Natural killer cell (primary cell): ENCODE results near the gene TENM3. TPM values are rescaled to one million over a fixed set of nuclear protein-coding genes. Genes with fewer than 3 reads are reported as not detected.

Experiments
- ATAC-seq, 3 donors: fragments of 150-1000 bp in 2 of 3; fragments of 200-7000 bp in 1 of 3; cut with Tn5 transposase; 1 replicate in 1 of 3; 2 replicates in 2 of 3; pipeline ENCODE4 v1.10.0; 2021; ENCODE audit warnings: mild to moderate bottlenecking in 2 of 3, moderate library complexity in 2 of 3
- DNase-seq, 2 donors: peaks; one replicate each; pipeline versions ENCODE4 v3.0.0 to v3.0.0-alpha.2; 2013 to 2021; ENCODE audit warnings: mixed read lengths in 1 of 2
- H3K27ac ChIP-seq: one replicate; pipeline ENCODE4 v1.5.1; 2013; ENCODE audit warnings: mild to moderate bottlenecking, low read length
- H3K27me3 ChIP-seq: one replicate; pipeline ENCODE4 v1.6.1; 2013; ENCODE audit warnings: low read length; ENCODE audit not compliant: control insufficient read depth, insufficient read depth
- H3K36me3 ChIP-seq: one replicate; pipeline ENCODE4 v1.6.1; 2013; ENCODE audit warnings: low read length; ENCODE audit not compliant: control insufficient read depth, insufficient read depth
- H3K4me1 ChIP-seq: one replicate; pipeline ENCODE4 v1.6.1; 2013; ENCODE audit warnings: low read length; ENCODE audit not compliant: control insufficient read depth, insufficient read depth
- H3K4me3 ChIP-seq: one replicate; pipeline ENCODE4 v1.5.1; 2013; ENCODE audit warnings: low read length
- H3K9me3 ChIP-seq: one replicate; pipeline ENCODE4 v1.6.1; 2013; ENCODE audit warnings: low read length; ENCODE audit not compliant: control insufficient read depth, insufficient read depth
- H3K27ac Mint-ChIP-seq, 2 donors: one replicate each; pipeline ENCODE4 v1.8.0; 2022; ENCODE audit warnings: mild to moderate bottlenecking in 2 of 2, mixed read lengths in 2 of 2, moderate library complexity in 1 of 2
- H3K27me3 Mint-ChIP-seq, 2 donors: one replicate each; pipeline ENCODE4 v1.8.0; 2022; ENCODE audit warnings: low read depth in 2 of 2, mixed read lengths in 2 of 2
- H3K36me3 Mint-ChIP-seq: one replicate; pipeline ENCODE4 v1.8.0; 2022; ENCODE audit warnings: mixed read lengths
- H3K4me1 Mint-ChIP-seq, 2 donors: one replicate each; pipeline ENCODE4 v1.8.0; 2022; ENCODE audit warnings: mixed read lengths in 2 of 2
- H3K4me3 Mint-ChIP-seq: one replicate; pipeline ENCODE4 v1.8.0; 2022; ENCODE audit warnings: mild to moderate bottlenecking, moderate library complexity, mixed read lengths
- H3K9me3 Mint-ChIP-seq, 2 donors: one replicate each; pipeline ENCODE4 v1.8.0; 2022; ENCODE audit warnings: mixed read lengths in 2 of 2
- WGBS: methylation state at CpG from one replicate; pipeline ENCODE4 v1.1.7; 2013; ENCODE audit warnings: missing lambda C conversion rate; ENCODE audit not compliant: insufficient coverage; 5-methylcytosine and 5-hydroxymethylcytosine counted together
- intact Hi-C: fragments of 100-400 bp; cut with micrococcal nuclease; formaldehyde crosslinking; loops from one replicate; pipeline ENCODE4 v1.14.2; 2022
- total RNA-seq, 4 donors: library from RNA; stranded (reverse); fragments of 120-200 nt in 1 of 4; gene quantifications; one replicate each; pipeline versions ENCODE4 v1.2.3 to v1.2.4, GENCODE V29; 2013 to 2022
- TF ChIP-seq, protein P1 (sequence below): fragments of 200-600 bp; IDR thresholded peaks from one replicate; pipeline ENCODE4 v1.8.0; 2022; ENCODE audit warnings: antibody characterized with exemption

TENM3 gene
- total RNA-seq, 3 donors from 2014 or later (not counting 1 experiment from before 2014, with no cell fraction given), result not detected

DNA sequence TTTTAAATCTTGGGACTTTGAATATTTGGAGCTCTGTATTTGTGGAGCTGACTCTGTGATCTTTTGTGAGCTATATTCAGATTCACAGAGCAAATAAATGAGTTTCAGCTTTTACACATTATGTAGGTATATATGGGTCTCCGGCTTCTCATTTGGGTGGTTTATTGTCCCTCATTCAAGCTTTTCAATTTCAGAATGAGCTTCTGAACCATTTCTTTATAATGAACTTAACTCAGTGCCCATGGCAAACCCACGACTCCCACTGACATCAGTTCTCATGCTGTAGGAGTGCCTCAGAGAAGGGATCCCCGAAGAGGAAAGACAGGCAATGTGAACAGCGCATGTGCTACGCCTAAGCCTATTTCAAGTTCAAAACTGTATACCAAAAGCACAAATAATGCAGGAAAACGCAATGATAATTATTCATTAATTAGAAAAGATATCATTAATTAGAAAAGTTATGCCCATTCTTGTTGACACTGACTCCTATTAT is 517.4 kb downstream of the TENM3 start:
- Histone ChIP-seq H3K27me3 (no peaks in the 10 kb centered on the region), H3K36me3 (no peaks in the 10 kb centered on the region), H3K4me3 (no peak overlapping the region), H3K27ac (no peak overlapping the region), H3K9me3 (no peaks in the 10 kb centered on the region), H3K4me1 (no peaks in the 10 kb centered on the region)
- H3K36me3 Mint-ChIP-seq, result no peaks in the 10 kb centered on the region
- TF ChIP-seq, protein P1, sequence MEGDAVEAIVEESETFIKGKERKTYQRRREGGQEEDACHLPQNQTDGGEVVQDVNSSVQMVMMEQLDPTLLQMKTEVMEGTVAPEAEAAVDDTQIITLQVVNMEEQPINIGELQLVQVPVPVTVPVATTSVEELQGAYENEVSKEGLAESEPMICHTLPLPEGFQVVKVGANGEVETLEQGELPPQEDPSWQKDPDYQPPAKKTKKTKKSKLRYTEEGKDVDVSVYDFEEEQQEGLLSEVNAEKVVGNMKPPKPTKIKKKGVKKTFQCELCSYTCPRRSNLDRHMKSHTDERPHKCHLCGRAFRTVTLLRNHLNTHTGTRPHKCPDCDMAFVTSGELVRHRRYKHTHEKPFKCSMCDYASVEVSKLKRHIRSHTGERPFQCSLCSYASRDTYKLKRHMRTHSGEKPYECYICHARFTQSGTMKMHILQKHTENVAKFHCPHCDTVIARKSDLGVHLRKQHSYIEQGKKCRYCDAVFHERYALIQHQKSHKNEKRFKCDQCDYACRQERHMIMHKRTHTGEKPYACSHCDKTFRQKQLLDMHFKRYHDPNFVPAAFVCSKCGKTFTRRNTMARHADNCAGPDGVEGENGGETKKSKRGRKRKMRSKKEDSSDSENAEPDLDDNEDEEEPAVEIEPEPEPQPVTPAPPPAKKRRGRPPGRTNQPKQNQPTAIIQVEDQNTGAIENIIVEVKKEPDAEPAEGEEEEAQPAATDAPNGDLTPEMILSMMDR, result no peak
- no peak for DNase-seq
- H3K27ac Mint-ChIP-seq, result no peak overlapping the region
- H3K27me3 Mint-ChIP-seq, result peaks cover 0 to 7% of the 10 kb centered on the region in 2 donors
- H3K4me1 Mint-ChIP-seq, result no peaks in the 10 kb centered on the region
- no peak overlapping the region for H3K4me3 Mint-ChIP-seq
- H3K9me3 Mint-ChIP-seq, result no peaks in the 10 kb centered on the region
- intact Hi-C loops, result no loop called here
- no peak for ATAC-seq
- WGBS, result 89% methylated on average over 5 of the region's 6 CpGs

DNA sequence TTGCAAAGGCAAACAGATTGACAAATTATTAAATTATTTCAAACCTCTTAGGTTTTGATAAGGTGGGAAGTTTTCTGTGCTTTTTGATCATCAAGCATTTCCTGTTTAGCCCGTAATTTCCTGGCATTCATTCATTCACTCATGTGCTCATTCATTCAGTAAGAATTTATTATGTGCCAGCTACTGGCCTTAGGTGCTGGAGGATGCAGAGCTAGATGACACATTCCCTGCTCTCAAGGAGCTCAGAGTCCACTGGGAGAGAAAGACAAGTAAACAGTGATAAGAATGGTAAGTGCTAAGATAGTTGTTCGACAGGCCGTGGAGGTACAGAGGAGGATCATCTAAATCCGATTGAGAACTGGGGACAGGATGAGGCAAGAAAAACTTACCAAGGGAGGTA is 520.9 kb downstream of the TENM3 start:
- DNase-seq (no peak), ATAC-seq (no peak)
- no peaks in the 10 kb centered on the region for H3K4me1 ChIP-seq
- Mint-ChIP-seq H3K27ac (no peak overlapping the region), H3K27me3 (peaks cover 0 to 7% of the 10 kb centered on the region in 2 donors), H3K4me3 (no peak overlapping the region), H3K4me1 (no peaks in the 10 kb centered on the region), H3K36me3 (no peaks in the 10 kb centered on the region), H3K9me3 (no peaks in the 10 kb centered on the region)
- TF ChIP-seq, protein P1, result no peak
- H3K4me3 ChIP-seq, result no peak overlapping the region
- H3K36me3 ChIP-seq, result no peaks in the 10 kb centered on the region
- intact Hi-C loops, result no loop called here
- H3K27ac ChIP-seq, result no peak overlapping the region
- WGBS, result 92% methylated on average over 4 of the region's 4 CpGs
- no peaks in the 10 kb centered on the region for H3K9me3 ChIP-seq
- H3K27me3 ChIP-seq, result no peaks in the 10 kb centered on the region

DNA sequence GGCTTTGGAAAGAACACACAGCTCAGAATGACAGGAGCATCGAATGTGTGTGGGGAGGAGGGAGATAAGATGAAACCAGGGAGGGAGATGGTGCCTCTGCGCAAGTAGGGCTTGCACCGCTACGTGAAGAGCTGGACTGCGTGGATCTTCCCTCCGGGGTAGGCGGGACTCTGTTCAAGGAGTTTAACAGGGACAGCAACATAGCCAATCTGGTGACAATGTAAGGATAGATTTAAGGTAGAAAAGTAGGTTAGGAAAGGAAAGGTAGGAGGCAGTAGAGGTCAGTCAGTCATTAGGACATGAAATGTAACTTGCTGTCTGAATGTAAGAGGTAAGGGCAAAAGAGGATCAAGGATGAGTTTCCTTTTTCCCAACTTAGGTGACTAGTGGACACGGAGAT is 521.4 kb downstream of the TENM3 start:
- no peaks in the 10 kb centered on the region for H3K9me3 Mint-ChIP-seq
- Histone ChIP-seq H3K4me1 (no peaks in the 10 kb centered on the region), H3K27ac (no peak overlapping the region), H3K9me3 (no peaks in the 10 kb centered on the region), H3K36me3 (no peaks in the 10 kb centered on the region), H3K27me3 (no peaks in the 10 kb centered on the region), H3K4me3 (no peak overlapping the region)
- H3K27me3 Mint-ChIP-seq, result peaks cover 0 to 7% of the 10 kb centered on the region in 2 donors
- TF ChIP-seq, protein P1, result no peak
- H3K4me1 Mint-ChIP-seq, result no peaks in the 10 kb centered on the region
- H3K36me3 Mint-ChIP-seq, result no peaks in the 10 kb centered on the region
- no peak overlapping the region for H3K27ac Mint-ChIP-seq
- intact Hi-C loops, result no loop called here
- ATAC-seq, result no peak
- DNase-seq, result no peak
- 93% methylated on average over 8 of the region's 8 CpGs for WGBS
- H3K4me3 Mint-ChIP-seq, result no peak overlapping the region
